ENCODE results near the gene RESP18.

Gene RESP18

GRCh38 chr2:219332542-219332941 is at the start of gene RESP18:
Gene RESP18 (minus strand): TSS chr2:219332744.
- no peak for DNase-seq

- no peak for DNase-seq
Measured at GRCh38 chr2:219381448-219381847, 48.9 kb upstream of the RESP18 start.

GRCh38 chr2:219380926-219381325 is 48.4 kb upstream of the RESP18 start:
- no peak for DNase-seq

GRCh38 chr2:219378163-219378851 is 45.8 kb upstream of the RESP18 start:
- DNase-seq = no peak

GRCh38 chr2:219369447-219369861 is 36.9 kb upstream of the RESP18 start:
- no peak for DNase-seq

GRCh38 chr2:219368690-219369191 is 36.2 kb upstream of the RESP18 start:
- DNase-seq = no peak

GRCh38 chr2:219362524-219363164 is 30.1 kb upstream of the RESP18 start:
- DNase-seq = no peak

- no peak for DNase-seq
Measured at GRCh38 chr2:219362072-219362471, 29.5 kb upstream of the RESP18 start.

- DNase-seq = peak; percentile 40
Measured at GRCh38 chr2:219358170-219359075, 25.9 kb upstream of the RESP18 start.

- no peak for DNase-seq
Measured at GRCh38 chr2:219356834-219357233, 24.3 kb upstream of the RESP18 start.

- DNase-seq = no peak
Measured at GRCh38 chr2:219354582-219354981, 22.0 kb upstream of the RESP18 start.

GRCh38 chr2:219353129-219353528 is 20.6 kb upstream of the RESP18 start:
- no peak for DNase-seq

GRCh38 chr2:219352448-219353023 is 20.0 kb upstream of the RESP18 start:
- peak; percentile 66 for DNase-seq

GRCh38 chr2:219350710-219351221 is 18.2 kb upstream of the RESP18 start:
- peak; percentile 50 for DNase-seq

- DNase-seq = no peak
Measured at GRCh38 chr2:219350215-219350614, 17.7 kb upstream of the RESP18 start.

- peak; percentile 76 for DNase-seq
Measured at GRCh38 chr2:219344751-219345430, 12.3 kb upstream of the RESP18 start.

GRCh38 chr2:219335373-219335786 is 2.8 kb upstream of the RESP18 start:
- peak; percentile 70 for DNase-seq

- DNase-seq = no peak
Measured at GRCh38 chr2:219334076-219334475, 1.5 kb upstream of the RESP18 start.

- no peak for DNase-seq
Measured at GRCh38 chr2:219331560-219332213, 857 bp downstream of the RESP18 start.

GRCh38 chr2:219327719-219328118 is 4.8 kb downstream of the RESP18 start:
- DNase-seq = peak; percentile 93

- no peak for DNase-seq
Measured at GRCh38 chr2:219325657-219326315, 6.8 kb downstream of the RESP18 start.
